Ovary (tissue), 9 donors: Measurements from ENCODE around the gene CHURC1. TPM values are rescaled to one million over a fixed set of nuclear protein-coding genes. Genes with fewer than 3 reads are reported as not detected.

Experiments used
- DNase-seq, 5 donors: peaks; one replicate each; pipeline ENCODE4 v3.0.0-alpha.2; 2019 to 2020
- H3K27ac ChIP-seq, 2 donors: fragments of 200-600 bp; one replicate each; pipeline versions ENCODE4 v1.5.1 to v1.8.0; 2019 to 2022
- H3K27me3 ChIP-seq: fragments of 200-600 bp; one replicate; pipeline ENCODE4 v1.8.0; 2022
- H3K36me3 ChIP-seq: fragments of 200-600 bp; sonication (generic); one replicate; pipeline ENCODE4 v1.5.1; 2019
- H3K4me1 ChIP-seq: one replicate; pipeline ENCODE4 v1.8.1; 2013; ENCODE audit warnings: mild to moderate bottlenecking, moderate library complexity; ENCODE audit not compliant: insufficient read depth
- H3K4me3 ChIP-seq: fragments of 200-600 bp; sonication (generic); one replicate; pipeline ENCODE4 v1.5.1; 2017
- H3K9me3 ChIP-seq, 2 donors: fragments of 200-600 bp in 1 of 2; sonication (generic) in 1 of 2; one replicate each; pipeline versions ENCODE4 v1.5.1 to v1.8.1; 2013 to 2019; ENCODE audit warnings: mild to moderate bottlenecking in 1 of 2, moderate library complexity in 1 of 2
- CTCF ChIP-seq, 3 donors: fragments of 450-650 bp in 2 of 3; fragments of 200-600 bp in 1 of 3; IDR thresholded peaks; one replicate each; pipeline versions ENCODE4 v1.5.1 to v1.8.0; 2016 to 2022; ENCODE audit warnings: antibody characterized with exemption in 3 of 3, mild to moderate bottlenecking in 1 of 3
- EP300 ChIP-seq: sonication (generic); formaldehyde crosslinking; IDR thresholded peaks from one replicate; pipeline ENCODE4 v1.6.1; 2017; ENCODE audit warnings: antibody characterized with exemption
- POLR2A ChIP-seq: fragments of 450-650 bp; IDR thresholded peaks from one replicate; pipeline ENCODE4 v1.6.1; 2017; ENCODE audit warnings: antibody characterized with exemption, mild to moderate bottlenecking, moderate library complexity
- WGBS, 3 donors: extraction: QIAGEN DNeasy Blood & Tissue Kit in 1 of 3; methylation state at CpG; one replicate each; pipeline versions ENCODE4 v1.1.5 to v1.1.7; 2013 to 2017; 5-methylcytosine and 5-hydroxymethylcytosine counted together
- intact Hi-C, 4 donors: fragments of 100-400 bp; cut with DNase I; formaldehyde crosslinking; loops; one replicate each; pipeline versions ENCODE4 v1.11.0 to v1.15.1; 2022 to 2023
- polyA plus RNA-seq, 2 donors: library from polyadenylated mRNA; stranded (reverse); fragments of 200-250 nt in 1 of 2; fragments of 350-450 nt in 1 of 2; fragmentation: Illumina TruSeq in 1 of 2; extraction: RNeasy Lipid Tissue Mini Kit (QIAGEN cat#74804) in 1 of 2; gene quantifications; one replicate each; pipeline ENCODE4 v1.2.3, GENCODE V29; 2013 to 2014
- total RNA-seq, 7 donors: library from RNA; depleted of rRNA in 2 of 7; stranded (reverse); fragments of >200 nt in 2 of 7; fragmentation: NEBNext Ultra II Directional in 3 of 7; extraction: Animal tissue kit (Norgen Biotek cat#: 25700) in 3 of 7; gene quantifications; one replicate each; pipeline versions ENCODE4 v1.1.0 to v1.2.4, GENCODE V29; 2016 to 2023
- donor health status: DM: no; HTN: no; CAD: no; lungs with moderate emphysema.
- donor health status: DM: no; HTN: no; CAD: no.
- donor health status: Bipolar disorder and iron deficiency.
- donor health status: DM: yes; HTN: yes; CAD: no.
- donor health status: DM: no; HTN: no; CAD: no.
- donor health status: DM: yes; HTN: yes; CAD: no.

Gene CHURC1
- total and polyA plus RNA-seq, 9 donors, result 50.1 to 126 (median 66.8) TPM

GRCh38 chr14:64955297-64955696 lies 41.0 kb downstream of the CHURC1 start:
- intact Hi-C loops, result no loop called here
- Histone ChIP-seq H3K27ac (no peak overlapping the region), H3K36me3 (no peaks in the 10 kb centered on the region), H3K27me3 (no peaks in the 10 kb centered on the region), H3K9me3 (no peaks in the 10 kb centered on the region), H3K4me3 (no peak overlapping the region), H3K4me1 (no peaks in the 10 kb centered on the region)
- no peak for DNase-seq
- WGBS, 3 donors, result 79 to 87% (median 81%) methylated on average over 6 of the region's 6 CpGs
- no peak for TF ChIP-seq CTCF (IDR thresholded peaks at IDR 0.05)
- no peak for TF ChIP-seq EP300
- no peak for TF ChIP-seq POLR2A

GRCh38 chr14:64956697-64957406 lies 42.6 kb downstream of the CHURC1 start:
- Histone ChIP-seq H3K4me1 (no peaks in the 10 kb centered on the region), H3K4me3 (no peak overlapping the region), H3K27me3 (no peaks in the 10 kb centered on the region), H3K9me3 (no peaks in the 10 kb centered on the region), H3K36me3 (no peaks in the 10 kb centered on the region), H3K27ac (no peak overlapping the region)
- intact Hi-C loops, result no loop called here
- DNase-seq, result no peak
- 80 to 93% (median 91%) methylated on average over 8 of the region's 8 CpGs for WGBS, 3 donors
- TF ChIP-seq EP300 (no peak), CTCF (IDR thresholded peaks at IDR 0.05) (no peak), POLR2A (no peak)

- Histone ChIP-seq H3K9me3 (no peaks in the 10 kb centered on the region), H3K4me3 (no peak overlapping the region), H3K27me3 (no peaks in the 10 kb centered on the region), H3K27ac (no peak overlapping the region), H3K36me3 (no peaks in the 10 kb centered on the region), H3K4me1 (no peaks in the 10 kb centered on the region)
- WGBS, 3 donors, result 93 to 97% (median 95%) methylated on average over 2 of the region's 2 CpGs
- TF ChIP-seq EP300 (no peak), POLR2A (no peak), CTCF (IDR thresholded peaks at IDR 0.05) (no peak)
- no peak for DNase-seq
- intact Hi-C loops, result no loop called here
Observed at GRCh38 chr14:64958201-64958600, 43.9 kb downstream of the CHURC1 start.

DNA sequence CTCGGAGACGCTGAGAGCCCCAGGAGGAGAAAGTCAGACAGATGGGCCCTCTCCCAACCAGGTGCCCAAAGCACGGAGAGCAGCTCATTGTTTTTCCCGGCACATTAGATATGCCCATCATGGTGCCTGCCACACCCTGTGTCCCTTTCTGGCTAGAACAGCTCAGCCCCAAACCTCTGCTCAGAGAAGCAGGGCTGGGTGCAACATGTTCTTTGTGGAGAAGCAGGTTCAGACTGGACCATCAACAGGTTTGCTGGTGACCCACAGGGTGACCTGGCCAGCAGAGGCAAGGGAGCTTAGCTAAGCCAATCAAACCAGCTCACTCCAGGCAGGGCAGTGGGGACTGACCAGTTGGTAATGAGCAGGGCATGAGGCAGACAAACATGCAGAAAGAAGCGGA lies 44.5 kb downstream of the CHURC1 start:
- 85 to 95% (median 91%) methylated on average over 5 of the region's 5 CpGs for whole genome bisulfite sequencing, 3 donors
- TF ChIP-seq EP300 (no peak), CTCF (IDR thresholded peaks at IDR 0.05) (no peak), POLR2A (no peak)
- intact Hi-C loops, result no loop called here
- H3K4me3 ChIP-seq, result no peak overlapping the region
- DNase-seq, result no peak
- H3K9me3 ChIP-seq, result no peaks in the 10 kb centered on the region
- no peaks in the 10 kb centered on the region for H3K36me3 ChIP-seq
- no peak overlapping the region for H3K27ac ChIP-seq
- H3K4me1 ChIP-seq, result no peaks in the 10 kb centered on the region
- H3K27me3 ChIP-seq, result no peaks in the 10 kb centered on the region
